Caco-2 (cell line): ENCODE measurements around the gene MCC. TPM values are rescaled to one million over a fixed set of nuclear protein-coding genes. Genes with fewer than 3 reads are reported as not detected.
A peak's percentile ranks its signal among the peaks of the same experiment; 100 is the strongest.

Experiments used
- BruUV-seq: library from RNA; stranded (reverse); fragments of 400-500 nt; replicated peaks from 2 replicates; lab custom pipeline; 2021; lab: Mats Ljungman, UMichigan
- CTCF ChIA-PET: fragments of 300-600 bp; sonication (Branson Sonifier 250); formaldehyde crosslinking; loops from one replicate; lab custom pipeline; 2022; ENCODE audit warnings: antibody characterized with exemption; lab: Charles Lee
- POLR2A ChIA-PET: fragments of 300-600 bp; sonication (Branson Sonifier 250); formaldehyde crosslinking; loops from one replicate; lab custom pipeline; 2022; ENCODE audit warnings: antibody characterized with exemption; lab: Charles Lee
- DNase-seq, 2 experiments: peaks; one replicate each; pipeline versions ENCODE4 v3.0.0 to v3.0.0-alpha.2; 2020 to 2022
- H3K27me3 ChIP-seq: replicated peaks from 2 replicates; pipeline ENCODE4 v1.6.0; 2011; ENCODE audit warnings: low read length; ENCODE audit not compliant: control insufficient read depth, insufficient read depth
- H3K36me3 ChIP-seq: 2 replicates; pipeline ENCODE4 v1.5.1; 2011; ENCODE audit warnings: low read length; ENCODE audit not compliant: control insufficient read depth, insufficient read depth
- H3K4me1 ChIP-seq: fragments of 250-450 bp; sonication (Bioruptor Pico); 2 replicates; pipeline ENCODE4 v1.5.1; 2020; ENCODE audit warnings: mild to moderate bottlenecking
- H3K4me3 ChIP-seq: 2 replicates; pipeline ENCODE4 v1.5.1; 2011; ENCODE audit warnings: low read depth, mild to moderate bottlenecking, control low read depth, low read length
- H3K9me3 ChIP-seq: fragments of 250-450 bp; sonication (Bioruptor Pico); 2 replicates; pipeline ENCODE4 v1.5.1; 2020; ENCODE audit warnings: mild to moderate bottlenecking, moderate library complexity
- H3K27ac Mint-ChIP-seq: one replicate; pipeline ENCODE4 v1.8.0; 2022; ENCODE audit warnings: mixed read lengths; ENCODE audit not compliant: unreplicated experiment
- H3K27me3 Mint-ChIP-seq: one replicate; pipeline ENCODE4 v1.8.0; 2022; ENCODE audit warnings: mixed read lengths; ENCODE audit not compliant: insufficient read depth, unreplicated experiment
- H3K36me3 Mint-ChIP-seq: one replicate; pipeline ENCODE4 v1.8.0; 2022; ENCODE audit warnings: mild to moderate bottlenecking, mixed read lengths; ENCODE audit not compliant: insufficient read depth, unreplicated experiment
- H3K4me1 Mint-ChIP-seq: one replicate; pipeline ENCODE4 v1.8.0; 2022; ENCODE audit warnings: low read depth, mixed read lengths; ENCODE audit not compliant: unreplicated experiment
- H3K4me3 Mint-ChIP-seq: one replicate; pipeline ENCODE4 v1.8.0; 2022; ENCODE audit warnings: mild to moderate bottlenecking, moderate library complexity, mixed read lengths; ENCODE audit not compliant: unreplicated experiment
- H3K9me3 Mint-ChIP-seq: one replicate; pipeline ENCODE4 v1.8.0; 2022; ENCODE audit warnings: mixed read lengths; ENCODE audit not compliant: unreplicated experiment
- CTCF ChIP-seq, 2 experiments: fragments of 200-600 bp in 1 of 2; IDR thresholded peaks; 1 replicate in 1 of 2; 2 replicates in 1 of 2; pipeline versions ENCODE4 v1.5.1 to v1.8.0; 2011 to 2022; ENCODE audit warnings: antibody characterized with exemption in 1 of 2, control low read depth in 1 of 2, inconsistent platforms in 1 of 2, low read depth in 1 of 2, low read length in 1 of 2, mild to moderate bottlenecking in 1 of 2, moderate library complexity in 1 of 2; ENCODE audit not compliant: insufficient read depth in 1 of 2, severe bottlenecking in 1 of 2, unreplicated experiment in 1 of 2
- intact Hi-C: fragments of 100-400 bp; cut with micrococcal nuclease; formaldehyde crosslinking; loops from one replicate; pipeline ENCODE4 v1.10.0; 2022; ENCODE audit not compliant: unreplicated experiment
- total RNA-seq: library from RNA; stranded (reverse); gene quantifications from 2 replicates; pipeline ENCODE4 v1.2.3, GENCODE V29; 2022

The MCC gene
- total RNA-seq, 1 experiment from 2014 or later, result 0.09 TPM

DNA sequence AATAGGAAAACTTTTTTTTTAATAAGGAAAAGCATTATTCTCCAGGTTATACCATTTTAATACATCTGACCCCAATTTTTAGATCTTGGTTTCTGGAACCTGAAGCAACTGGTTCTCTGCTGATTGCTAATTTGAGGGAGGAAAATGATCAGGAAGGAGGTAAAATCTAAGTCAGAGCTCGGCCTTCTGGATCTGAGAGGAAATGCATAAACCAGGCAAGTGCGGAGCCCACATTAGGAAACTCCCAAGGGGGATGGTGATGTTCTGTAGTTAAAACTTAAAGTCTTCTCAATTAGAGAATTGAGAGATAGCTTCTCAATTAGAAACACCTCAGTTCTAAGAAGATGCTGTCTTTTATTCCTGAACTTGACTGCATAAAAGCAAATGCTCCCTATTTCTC lies 167.0 kb downstream of the MCC start:
- no peak overlapping the region for H3K4me3 ChIP-seq
- H3K9me3 Mint-ChIP-seq, result no peaks in the 10 kb centered on the region
- CTCF ChIA-PET, result no interaction called here
- no peak for DNase-seq
- H3K36me3 ChIP-seq, result no peaks in the 10 kb centered on the region
- no TSS peak for BruUV-seq
- intact Hi-C loops, result no loop called here
- H3K9me3 ChIP-seq, result no peaks in the 10 kb centered on the region
- peaks cover 4% of the 10 kb centered on the region; the same call in 1 of the 2 replicates for H3K4me1 ChIP-seq
- H3K4me3 Mint-ChIP-seq, result no peak overlapping the region
- peaks cover 19% of the 10 kb centered on the region for H3K27me3 Mint-ChIP-seq
- H3K27ac Mint-ChIP-seq, result no peak overlapping the region
- TF ChIP-seq CTCF (IDR thresholded peaks at IDR 0.05; ENCODE audit: insufficient read depth in 1 of 2, low read depth in 1 of 2, low read length in 1 of 2, severe bottlenecking in 1 of 2, unreplicated experiment in 1 of 2), result no peak
- H3K4me1 Mint-ChIP-seq, result peaks cover 8% of the 10 kb centered on the region
- POLR2A ChIA-PET, result no interaction called here
- no peaks in the 10 kb centered on the region for H3K27me3 ChIP-seq
- no peaks in the 10 kb centered on the region for H3K36me3 Mint-ChIP-seq

GRCh38 chr5:113320273-113320780 lies 167.9 kb downstream of the MCC start:
- POLR2A ChIA-PET, result no interaction called here
- CTCF ChIA-PET, result no interaction called here
- H3K27ac Mint-ChIP-seq, result no peak overlapping the region
- no peaks in the 10 kb centered on the region for H3K36me3 ChIP-seq
- H3K4me1 Mint-ChIP-seq, result peaks cover 8% of the 10 kb centered on the region
- no peak overlapping the region for H3K4me3 Mint-ChIP-seq
- H3K27me3 Mint-ChIP-seq, result peaks cover 14% of the 10 kb centered on the region
- no peaks in the 10 kb centered on the region for H3K9me3 Mint-ChIP-seq
- TF ChIP-seq CTCF (IDR thresholded peaks at IDR 0.05; ENCODE audit: insufficient read depth in 1 of 2, low read depth in 1 of 2, low read length in 1 of 2, severe bottlenecking in 1 of 2, unreplicated experiment in 1 of 2), result no peak
- H3K9me3 ChIP-seq, result no peaks in the 10 kb centered on the region
- intact Hi-C loops, result no loop called here
- no peaks in the 10 kb centered on the region for H3K36me3 Mint-ChIP-seq
- peak in 1 of 2 experiments; percentile 15 for DNase-seq
- no peak overlapping the region for H3K4me3 ChIP-seq
- peaks cover 4% of the 10 kb centered on the region; the same call in 1 of the 2 replicates for H3K4me1 ChIP-seq
- no peaks in the 10 kb centered on the region for H3K27me3 ChIP-seq
- no TSS peak for BruUV-seq

- Histone ChIP-seq H3K9me3 (no peaks in the 10 kb centered on the region), H3K27me3 (no peaks in the 10 kb centered on the region), H3K36me3 (no peaks in the 10 kb centered on the region), H3K4me3 (no peak overlapping the region), H3K4me1 (peaks cover 4% of the 10 kb centered on the region; the same call in 1 of the 2 replicates)
- no peak for DNase-seq
- Mint-ChIP-seq H3K27me3 (peaks cover 17% of the 10 kb centered on the region), H3K4me3 (no peak overlapping the region), H3K36me3 (no peaks in the 10 kb centered on the region), H3K9me3 (no peaks in the 10 kb centered on the region), H3K27ac (no peak overlapping the region), H3K4me1 (peaks cover 8% of the 10 kb centered on the region)
- BruUV-seq, result no TSS peak
- ChIA-PET POLR2A (no interaction called here), CTCF (no interaction called here)
- no peak for TF ChIP-seq CTCF (IDR thresholded peaks at IDR 0.05; ENCODE audit: insufficient read depth in 1 of 2, low read depth in 1 of 2, low read length in 1 of 2, severe bottlenecking in 1 of 2, unreplicated experiment in 1 of 2)
- intact Hi-C loops, result no loop called here
Observed at GRCh38 chr5:113319256-113320053, 168.8 kb downstream of the MCC start.
